ENCODE data around the gene FXYD6. TPM values are rescaled to one million over a fixed set of nuclear protein-coding genes. Genes with fewer than 3 reads are reported as not detected.

Gene FXYD6
- total RNA-seq, 1 donor from 2014 or later = 10.5 TPM

DNA sequence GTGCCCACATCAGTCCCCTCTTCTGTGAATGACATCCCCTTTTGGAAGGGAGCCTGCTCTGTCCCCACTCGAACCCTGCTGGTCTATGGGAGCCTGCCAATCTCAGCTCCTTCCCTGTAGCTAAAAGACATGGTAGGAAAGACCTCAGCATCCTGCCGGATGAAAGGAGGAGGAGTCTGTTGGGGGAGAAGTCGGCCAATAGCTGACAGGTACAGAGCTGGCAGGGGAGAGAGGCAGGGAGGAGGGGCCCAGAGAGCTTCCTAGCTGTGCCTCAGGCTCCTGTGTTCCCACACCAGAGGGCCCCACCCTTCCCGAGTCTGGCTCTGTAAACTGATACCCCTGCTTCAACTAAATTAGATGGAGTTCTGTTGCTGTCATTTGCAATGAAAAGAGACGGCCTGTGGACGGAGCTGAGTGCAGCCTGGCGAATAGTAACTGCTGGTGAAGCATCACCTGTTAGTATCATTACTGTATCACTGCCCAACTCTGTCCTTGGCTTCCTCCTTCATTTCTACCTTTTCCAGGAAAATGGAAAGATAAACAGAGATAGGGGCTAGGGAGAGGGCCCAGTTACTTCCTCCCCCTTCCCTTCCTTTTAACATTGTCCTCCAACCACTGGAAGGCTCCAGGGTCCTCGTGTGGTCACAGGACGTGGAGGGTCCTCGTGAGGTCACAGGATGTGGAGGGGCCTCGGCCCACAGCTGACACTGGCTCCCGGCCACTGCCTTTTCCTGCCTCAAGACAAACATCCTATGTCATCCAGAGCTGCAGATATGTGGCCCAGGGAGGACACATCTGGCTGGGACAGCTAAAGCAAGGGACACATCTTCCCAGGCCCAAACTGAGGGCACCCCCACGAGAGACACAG is 15.1 kb downstream of the FXYD6 start:
- peaks cover 1% of the 10 kb centered on the region for H3K4me1 Mint-ChIP-seq (ENCODE audit: low read depth, unreplicated experiment)
- no peaks in the 10 kb centered on the region for H4K20me1 ChIP-seq (ENCODE audit: insufficient read depth, low read length)
- no peaks in the 10 kb centered on the region for H3K27me3 ChIP-seq (ENCODE audit: insufficient read depth, low read length)
- FAIRE-seq (no peak), DNase-seq (ENCODE audit: low read depth) (no peak)
- H3K9me3 Mint-ChIP-seq (ENCODE audit: unreplicated experiment) = no peaks in the 10 kb centered on the region
- no peaks in the 10 kb centered on the region for H3K79me2 ChIP-seq (ENCODE audit: insufficient read depth, low read length)
- no peak overlapping the region for H3K27ac ChIP-seq (ENCODE audit: low read depth, low read length)
- H3K36me3 ChIP-seq (ENCODE audit: insufficient read depth, low read length) = no peaks in the 10 kb centered on the region
- H3K9me3 ChIP-seq (ENCODE audit: insufficient read depth, low read depth, low read length) = no peaks in the 10 kb centered on the region
- H3K4me2 ChIP-seq (ENCODE audit: low read length) = no peak overlapping the region
- no peak overlapping the region for H3K27ac Mint-ChIP-seq (ENCODE audit: unreplicated experiment)
- no peaks in the 10 kb centered on the region for H3K4me1 ChIP-seq (ENCODE audit: insufficient read depth, low read length)
- H2AFZ ChIP-seq (ENCODE audit: low read depth, low read length) = peak overlapping the region; percentile 11
- H3K27me3 Mint-ChIP-seq (ENCODE audit: low read depth, unreplicated experiment) = peaks cover 16% of the 10 kb centered on the region
- TF ChIP-seq, protein P1, sequence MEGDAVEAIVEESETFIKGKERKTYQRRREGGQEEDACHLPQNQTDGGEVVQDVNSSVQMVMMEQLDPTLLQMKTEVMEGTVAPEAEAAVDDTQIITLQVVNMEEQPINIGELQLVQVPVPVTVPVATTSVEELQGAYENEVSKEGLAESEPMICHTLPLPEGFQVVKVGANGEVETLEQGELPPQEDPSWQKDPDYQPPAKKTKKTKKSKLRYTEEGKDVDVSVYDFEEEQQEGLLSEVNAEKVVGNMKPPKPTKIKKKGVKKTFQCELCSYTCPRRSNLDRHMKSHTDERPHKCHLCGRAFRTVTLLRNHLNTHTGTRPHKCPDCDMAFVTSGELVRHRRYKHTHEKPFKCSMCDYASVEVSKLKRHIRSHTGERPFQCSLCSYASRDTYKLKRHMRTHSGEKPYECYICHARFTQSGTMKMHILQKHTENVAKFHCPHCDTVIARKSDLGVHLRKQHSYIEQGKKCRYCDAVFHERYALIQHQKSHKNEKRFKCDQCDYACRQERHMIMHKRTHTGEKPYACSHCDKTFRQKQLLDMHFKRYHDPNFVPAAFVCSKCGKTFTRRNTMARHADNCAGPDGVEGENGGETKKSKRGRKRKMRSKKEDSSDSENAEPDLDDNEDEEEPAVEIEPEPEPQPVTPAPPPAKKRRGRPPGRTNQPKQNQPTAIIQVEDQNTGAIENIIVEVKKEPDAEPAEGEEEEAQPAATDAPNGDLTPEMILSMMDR (IDR thresholded peaks at IDR 0.05; ENCODE audit: insufficient read depth, low read depth, low read length) = no peak
- TF ChIP-seq EZH2 (IDR thresholded peaks at IDR 0.05; ENCODE audit: insufficient read depth, low read length) = no peak
- no peak overlapping the region for H3K4me3 Mint-ChIP-seq (ENCODE audit: unreplicated experiment)
- no peak overlapping the region for H3K4me3 ChIP-seq (ENCODE audit: insufficient read depth, low read depth, low read length)
- no peak overlapping the region for H3K9ac ChIP-seq (ENCODE audit: low read length)
- H3K36me3 Mint-ChIP-seq (ENCODE audit: low read depth, unreplicated experiment) = no peaks in the 10 kb centered on the region

DNA sequence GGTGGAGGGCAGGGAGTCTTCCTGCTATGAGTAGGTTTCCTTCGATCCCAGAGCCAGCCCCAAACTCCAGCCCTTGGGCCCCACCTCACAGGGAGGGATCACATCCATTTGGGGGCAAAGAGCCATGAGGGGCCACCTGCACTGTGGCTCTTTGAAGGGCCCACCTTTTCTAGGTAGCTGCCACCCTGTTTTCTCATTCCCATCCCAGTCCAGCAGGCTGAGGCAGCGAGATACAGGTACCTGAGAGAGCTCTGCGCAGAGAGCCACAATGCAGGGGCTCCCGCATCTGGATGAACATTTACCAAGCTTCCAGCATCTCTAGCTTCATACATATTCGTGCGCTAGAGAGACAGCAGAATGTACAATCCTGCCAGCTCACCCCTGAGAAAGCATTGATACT is 16.3 kb downstream of the FXYD6 start:
- Histone ChIP-seq H3K79me2 (ENCODE audit: insufficient read depth, low read length) (no peaks in the 10 kb centered on the region), H3K36me3 (ENCODE audit: insufficient read depth, low read length) (no peaks in the 10 kb centered on the region), H3K9ac (ENCODE audit: low read length) (no peak overlapping the region), H4K20me1 (ENCODE audit: insufficient read depth, low read length) (no peaks in the 10 kb centered on the region), H3K4me2 (ENCODE audit: low read length) (no peak overlapping the region), H3K27me3 (ENCODE audit: insufficient read depth, low read length) (no peaks in the 10 kb centered on the region), H3K4me1 (ENCODE audit: insufficient read depth, low read length) (no peaks in the 10 kb centered on the region), H3K27ac (ENCODE audit: low read depth, low read length) (no peak overlapping the region), H2AFZ (ENCODE audit: low read depth, low read length) (no peak overlapping the region), H3K4me3 (ENCODE audit: insufficient read depth, low read depth, low read length) (no peak overlapping the region), H3K9me3 (ENCODE audit: insufficient read depth, low read depth, low read length) (no peaks in the 10 kb centered on the region)
- FAIRE-seq (no peak), DNase-seq (ENCODE audit: low read depth) (no peak)
- no peaks in the 10 kb centered on the region for H3K36me3 Mint-ChIP-seq (ENCODE audit: low read depth, unreplicated experiment)
- peaks cover 21% of the 10 kb centered on the region for H3K27me3 Mint-ChIP-seq (ENCODE audit: low read depth, unreplicated experiment)
- TF ChIP-seq, protein P1 (IDR thresholded peaks at IDR 0.05; ENCODE audit: insufficient read depth, low read depth, low read length) = no peak
- no peak for TF ChIP-seq EZH2 (IDR thresholded peaks at IDR 0.05; ENCODE audit: insufficient read depth, low read length)
- peaks cover 9% of the 10 kb centered on the region for H3K4me1 Mint-ChIP-seq (ENCODE audit: low read depth, unreplicated experiment)
- no peak overlapping the region for H3K27ac Mint-ChIP-seq (ENCODE audit: unreplicated experiment)
- H3K9me3 Mint-ChIP-seq (ENCODE audit: unreplicated experiment) = no peaks in the 10 kb centered on the region
- no peak overlapping the region for H3K4me3 Mint-ChIP-seq (ENCODE audit: unreplicated experiment)
